Lung (tissue), 12 donors: ENCODE measurements around the gene TRIM10. TPM values are rescaled to one million over a fixed set of nuclear protein-coding genes. Genes with fewer than 3 reads are reported as not detected.

Experiments used
- ATAC-seq: fragments of 200-7000 bp; cut with Tn5 transposase; one replicate; pipeline ENCODE4 v1.9.1; 2020; ENCODE audit warnings: moderate number of reproducible peaks; ENCODE audit not compliant: insufficient read depth, low FRiP score
- DNase-seq, 3 donors: peaks; one replicate each; pipeline ENCODE4 v3.0.0-alpha.2; 2013 to 2017
- H3K27ac ChIP-seq, 2 donors: one replicate each; pipeline ENCODE4 v1.5.1; 2013; ENCODE audit warnings: mild to moderate bottlenecking in 2 of 2, moderate library complexity in 2 of 2, control low read depth in 1 of 2, inconsistent platforms in 1 of 2, low read depth in 1 of 2, low read length in 1 of 2
- H3K27me3 ChIP-seq, 3 donors: one replicate each; pipeline ENCODE4 v1.5.1; 2013; ENCODE audit warnings: low read length in 2 of 3; ENCODE audit not compliant: control insufficient read depth in 3 of 3, insufficient read depth in 3 of 3
- H3K36me3 ChIP-seq, 4 donors: one replicate each; pipeline ENCODE4 v1.5.1; 2013; ENCODE audit warnings: low read length in 4 of 4, mild to moderate bottlenecking in 1 of 4, moderate library complexity in 1 of 4; ENCODE audit not compliant: control insufficient read depth in 4 of 4, insufficient read depth in 4 of 4
- H3K4me1 ChIP-seq, 5 donors: one replicate each; pipeline ENCODE4 v1.5.1; 2013; ENCODE audit warnings: low read length in 5 of 5, mild to moderate bottlenecking in 2 of 5, moderate library complexity in 1 of 5; ENCODE audit not compliant: control insufficient read depth in 5 of 5, insufficient read depth in 5 of 5
- H3K4me3 ChIP-seq: one replicate; pipeline ENCODE4 v1.5.1; 2013; ENCODE audit warnings: mild to moderate bottlenecking, control low read depth, moderate library complexity
- H3K9ac ChIP-seq, 2 donors: one replicate each; pipeline ENCODE4 v1.5.1; 2013; ENCODE audit warnings: low read length in 2 of 2, control low read depth in 1 of 2; ENCODE audit not compliant: insufficient read depth in 1 of 2
- H3K9me3 ChIP-seq, 4 donors: one replicate each; pipeline ENCODE4 v1.5.1; 2013; ENCODE audit warnings: low read length in 3 of 4, mild to moderate bottlenecking in 1 of 4, moderate library complexity in 1 of 4; ENCODE audit not compliant: control insufficient read depth in 4 of 4, insufficient read depth in 3 of 4
- CTCF ChIP-seq: IDR thresholded peaks from 2 replicates; pipeline ENCODE4 v1.5.1; 2012; ENCODE audit warnings: mild to moderate bottlenecking; ENCODE audit errors: control extremely low read depth, extremely low read depth
- WGBS, 2 donors: extraction: QIAGEN DNeasy Blood & Tissue Kit; methylation state at CpG; one replicate each; pipeline ENCODE4 v1.1.7; 2013; 5-methylcytosine and 5-hydroxymethylcytosine counted together
- polyA plus RNA-seq, 2 donors: library from polyadenylated mRNA; stranded (reverse); fragments of 200-250 nt; gene quantifications; one replicate each; pipeline ENCODE4 v1.2.1, GENCODE V29; 2013
- total RNA-seq, 2 donors: library from RNA; depleted of rRNA in 1 of 2; stranded (reverse); fragments of >200 nt in 1 of 2; gene quantifications; one replicate each; pipeline ENCODE4 v1.2.1, GENCODE V29; 2014 to 2021
- donor health status: control.
- donor health status: control.
- donor health status: Bipolar disorder and iron deficiency.
- donor health status: healthy.
- donor health status: DM: yes; HTN: yes; CAD: no.

Gene TRIM10
- total and polyA plus RNA-seq, 4 donors: 0.06 to 1.8 (median 0.09) TPM

DNA sequence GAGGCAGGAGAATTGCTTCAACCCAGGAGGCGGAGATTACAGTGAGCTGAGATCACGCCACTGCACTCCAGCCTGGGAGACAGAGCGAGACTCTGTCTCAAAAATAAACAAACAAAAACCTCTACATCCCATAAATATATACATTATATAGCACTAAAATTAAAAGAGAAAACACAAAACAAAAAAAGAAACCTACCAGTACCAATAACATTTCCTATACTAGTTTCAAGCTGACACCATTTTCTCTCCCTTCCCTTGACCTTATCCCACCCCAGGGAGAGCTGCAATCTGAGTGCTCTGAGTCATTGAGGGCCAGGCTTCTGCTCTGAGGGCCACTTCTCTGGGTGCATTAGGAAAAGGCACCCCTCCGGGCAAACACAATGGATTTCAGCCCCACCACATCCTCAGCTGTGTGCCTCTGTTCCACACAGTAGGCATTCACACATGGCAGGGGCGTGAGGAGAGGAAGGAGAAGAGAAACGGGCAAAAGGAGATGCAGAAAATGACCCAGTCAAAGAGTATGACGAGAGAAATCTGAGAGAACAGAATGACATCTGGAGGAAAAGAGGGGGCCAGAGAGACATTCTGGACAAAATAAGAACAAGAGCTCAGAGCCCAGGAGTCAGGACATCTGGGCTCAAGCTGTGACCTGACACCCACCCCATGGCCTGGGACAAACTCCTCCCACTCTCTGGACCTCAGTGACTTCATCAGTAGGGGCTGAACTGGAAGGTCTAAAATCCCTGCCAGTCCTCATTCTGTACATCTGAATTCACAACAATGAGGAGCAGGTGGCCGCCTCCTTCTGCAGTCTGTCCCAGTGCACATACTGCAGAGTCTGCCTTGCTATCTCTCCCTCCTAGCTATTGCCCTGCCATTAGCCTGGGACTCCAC lies 34.0 kb upstream of the TRIM10 start:
- no peak overlapping the region for H3K4me3 ChIP-seq
- no peak for DNase-seq
- no peak for TF ChIP-seq CTCF
- no peaks in the 10 kb centered on the region for H3K27me3 ChIP-seq
- H3K9me3 ChIP-seq: peaks cover 0 to 2% (median 0%) of the 10 kb centered on the region in 4 donors
- H3K4me1 ChIP-seq: no peaks in the 10 kb centered on the region
- ATAC-seq: no peak
- peaks cover 14 to 56% (median 29%) of the 10 kb centered on the region in 4 donors for H3K36me3 ChIP-seq
- WGBS, 2 donors: 91 to 96% methylated on average over 8 of the region's 8 CpGs
- no peak overlapping the region for H3K9ac ChIP-seq
- H3K27ac ChIP-seq: no peak overlapping the region

GRCh38 chr6:30192076-30192475 lies 31.1 kb upstream of the TRIM10 start:
- Histone ChIP-seq H3K4me3 (no peak overlapping the region), H3K9me3 (no peaks in the 10 kb centered on the region), H3K4me1 (no peaks in the 10 kb centered on the region), H3K9ac (no peak overlapping the region), H3K36me3 (peaks cover 26 to 52% (median 33%) of the 10 kb centered on the region in 4 donors), H3K27me3 (no peaks in the 10 kb centered on the region), H3K27ac (no peak overlapping the region)
- no peak for ATAC-seq
- TF ChIP-seq CTCF: no peak
- DNase-seq: no peak
- 95% methylated on average over 7 of the region's 7 CpGs for WGBS, 2 donors

DNA sequence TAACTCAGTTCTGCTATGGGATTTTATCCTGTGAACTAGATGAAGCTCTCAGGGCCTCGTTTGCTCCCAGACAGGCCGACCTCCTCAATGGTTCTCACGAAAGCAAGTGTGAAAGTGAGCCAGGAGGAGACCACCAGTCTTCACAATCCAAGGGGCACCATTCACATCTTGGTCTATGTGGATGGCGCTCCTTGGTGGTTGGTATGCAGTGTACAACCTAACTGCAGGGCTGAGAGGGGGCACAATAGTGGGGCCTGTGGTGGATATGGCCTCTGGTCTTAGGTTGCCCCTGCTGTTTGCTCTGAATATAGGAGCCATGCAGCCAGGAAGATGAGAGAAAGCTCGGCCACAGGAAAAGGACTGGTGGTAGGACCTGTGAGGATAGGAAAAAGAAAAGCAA lies 27.5 kb upstream of the TRIM10 start:
- 93 to 95% methylated on average over 5 of the region's 5 CpGs for WGBS, 2 donors

More for the DNA sequence above, 27.5 kb upstream of the TRIM10 start:
- Histone ChIP-seq H3K9me3 (no peaks in the 10 kb centered on the region), H3K4me1 (no peaks in the 10 kb centered on the region), H3K27me3 (no peaks in the 10 kb centered on the region), H3K9ac (no peak overlapping the region), H3K36me3 (peaks cover 20 to 51% (median 39%) of the 10 kb centered on the region in 4 donors), H3K4me3 (no peak overlapping the region), H3K27ac (no peak overlapping the region)
- ATAC-seq (no peak), DNase-seq (no peak)
- TF ChIP-seq CTCF: no peak
